WTC11 (cell line): ENCODE data around the gene CBR1. TPM values are rescaled to one million over a fixed set of nuclear protein-coding genes. Genes with fewer than 3 reads are reported as not detected.

Experiments
- ATAC-seq: fragments of 200-7000 bp; cut with Tn5 transposase; 2 replicates; pipeline ENCODE4 v1.10.0; 2021; ENCODE audit warnings: mild to moderate bottlenecking, moderate library complexity
- CTCF ChIA-PET: fragments of 300-600 bp; sonication (Branson Sonifier 250); formaldehyde crosslinking; loops from one replicate; lab custom pipeline; 2021; ENCODE audit warnings: antibody characterized with exemption; lab: Charles Lee
- POLR2A ChIA-PET: fragments of 350-600 bp; sonication (Branson Sonifier 250); formaldehyde crosslinking; loops from one replicate; lab custom pipeline; 2021; ENCODE audit warnings: antibody characterized with exemption; lab: Charles Lee
- DNase-seq: peaks from one replicate; pipeline ENCODE4 v3.0.0; 2021; ENCODE audit warnings: low spot score
- H3K27ac Mint-ChIP-seq: 2 replicates; pipeline ENCODE4 v1.8.0; 2021; ENCODE audit warnings: mixed read lengths
- H3K27me3 Mint-ChIP-seq: 2 replicates; pipeline ENCODE4 v1.8.0; 2021; ENCODE audit warnings: low read depth, mild to moderate bottlenecking, moderate library complexity, mixed read lengths
- H3K36me3 Mint-ChIP-seq: 2 replicates; pipeline ENCODE4 v1.8.0; 2021; ENCODE audit warnings: mixed read lengths
- H3K4me1 Mint-ChIP-seq: 2 replicates; pipeline ENCODE4 v1.8.0; 2022; ENCODE audit warnings: mixed read lengths
- H3K4me3 Mint-ChIP-seq: 2 replicates; pipeline ENCODE4 v1.8.0; 2021; ENCODE audit warnings: mild to moderate bottlenecking, moderate library complexity, mixed read lengths
- H3K9me3 Mint-ChIP-seq: 2 replicates; pipeline ENCODE4 v1.8.0; 2021; ENCODE audit warnings: mixed read lengths
- AFF4 ChIP-seq: sonication (generic); formaldehyde crosslinking; IDR thresholded peaks from 2 replicates; pipeline ENCODE4 v1.8.1; 2023; ENCODE audit warnings: mild to moderate bottlenecking, missing genetic modification reagents, borderline replicate concordance
- ATF1 ChIP-seq: sonication (generic); formaldehyde crosslinking; IDR thresholded peaks from 2 replicates; pipeline ENCODE4 v1.8.1; 2023; ENCODE audit warnings: mild to moderate bottlenecking, moderate library complexity, missing genetic modification reagents
- CTCF ChIP-seq: fragments of 200-600 bp; IDR thresholded peaks from 2 replicates; pipeline ENCODE4 v1.8.0; 2022; ENCODE audit warnings: antibody characterized with exemption
- EMX1 ChIP-seq: fragments of 250-450 bp; sonication (Bioruptor Pico); IDR thresholded peaks from 2 replicates; pipeline ENCODE4 v1.8.0; 2021; ENCODE audit warnings: mild to moderate bottlenecking
- ESRRA ChIP-seq: sonication (generic); formaldehyde crosslinking; IDR thresholded peaks from 2 replicates; pipeline ENCODE4 v1.8.1; 2022; ENCODE audit warnings: mild to moderate bottlenecking, missing genetic modification reagents, borderline replicate concordance
- GRHL2 ChIP-seq: fragments of 250-450 bp; sonication (Bioruptor Pico); IDR thresholded peaks from 2 replicates; pipeline ENCODE4 v1.8.0; 2022; ENCODE audit warnings: mild to moderate bottlenecking, moderate library complexity; ENCODE audit not compliant: insufficient replicate concordance, severe bottlenecking
- HMGXB4 ChIP-seq: sonication (generic); formaldehyde crosslinking; IDR thresholded peaks from 2 replicates; pipeline ENCODE4 v1.8.1; 2023; ENCODE audit warnings: mild to moderate bottlenecking, moderate library complexity, missing genetic modification reagents
- NFYB ChIP-seq: sonication (generic); formaldehyde crosslinking; conservative IDR thresholded peaks from 2 replicates; pipeline ENCODE4 v1.8.0; 2022; ENCODE audit warnings: low read depth, missing genetic modification reagents
- PRRX2 ChIP-seq: fragments of 250-450 bp; sonication (Bioruptor Pico); IDR thresholded peaks from 2 replicates; pipeline ENCODE4 v1.8.0; 2021; ENCODE audit warnings: mild to moderate bottlenecking
- RELA ChIP-seq: sonication (generic); formaldehyde crosslinking; IDR thresholded peaks from 2 replicates; pipeline ENCODE4 v1.8.1; 2022; ENCODE audit warnings: missing genetic modification reagents, mild to moderate bottlenecking, borderline replicate concordance
- TCF7 ChIP-seq: sonication (generic); formaldehyde crosslinking; IDR thresholded peaks from 2 replicates; pipeline ENCODE4 v1.8.0; 2022; ENCODE audit warnings: mild to moderate bottlenecking, low read depth, missing genetic modification reagents, moderate library complexity
- TEAD1 ChIP-seq: sonication (generic); formaldehyde crosslinking; IDR thresholded peaks from 2 replicates; pipeline ENCODE4 v1.8.0; 2022; ENCODE audit warnings: mild to moderate bottlenecking, missing genetic modification reagents
- ZNF138 ChIP-seq: sonication (generic); formaldehyde crosslinking; conservative IDR thresholded peaks from 2 replicates; pipeline ENCODE4 v1.8.1; 2022; ENCODE audit warnings: mild to moderate bottlenecking, moderate library complexity, missing genetic modification reagents
- ZNF219 ChIP-seq: sonication (generic); formaldehyde crosslinking; IDR thresholded peaks from 2 replicates; pipeline ENCODE4 v1.8.0; 2023; ENCODE audit warnings: missing genetic modification reagents, mild to moderate bottlenecking, borderline replicate concordance
- ZNF423 ChIP-seq: fragments of 250-450 bp; sonication (Bioruptor Pico); IDR thresholded peaks from 2 replicates; pipeline ENCODE4 v2.1.2; 2022; ENCODE audit warnings: mild to moderate bottlenecking, moderate library complexity
- total RNA-seq: library from RNA; stranded (reverse); gene quantifications from 3 replicates; pipeline ENCODE4 v1.2.3, GENCODE V29; 2021
- TF ChIP-seq, protein P1 (sequence below): sonication (generic); formaldehyde crosslinking; IDR thresholded peaks from 2 replicates; pipeline ENCODE4 v1.8.0; 2022; ENCODE audit warnings: mild to moderate bottlenecking, missing genetic modification reagents
- TF ChIP-seq, protein P2 (sequence below): sonication (generic); formaldehyde crosslinking; conservative IDR thresholded peaks from 2 replicates; pipeline ENCODE4 v1.8.1; 2022; ENCODE audit warnings: mild to moderate bottlenecking, missing genetic modification reagents
- TF ChIP-seq, protein P3 (sequence below): fragments of 250-450 bp; sonication (Bioruptor Pico); IDR thresholded peaks from 2 replicates; pipeline ENCODE4 v1.9.0; 2021; ENCODE audit warnings: mild to moderate bottlenecking
- TF ChIP-seq, protein P4 (sequence below): sonication (generic); formaldehyde crosslinking; IDR thresholded peaks from 2 replicates; pipeline ENCODE4 v1.8.1; 2022; ENCODE audit warnings: mild to moderate bottlenecking, moderate library complexity, missing genetic modification reagents

CBR1 gene
- total RNA-seq, 1 experiment from 2014 or later = 167 TPM

- Mint-ChIP-seq H3K4me1 (peaks cover 84% of the 10 kb centered on the region), H3K27ac (peak overlapping the region; percentile 95), H3K4me3 (peak overlapping the region; percentile 92), H3K36me3 (peaks cover 57% of the 10 kb centered on the region), H3K27me3 (no peaks in the 10 kb centered on the region), H3K9me3 (peaks cover 21% of the 10 kb centered on the region)
- DNase-seq (peak; percentile 88), ATAC-seq (peak; percentile 79)
- CTCF ChIA-PET = interaction anchor here (0.5 to 2.2 kb wide), 25 partner anchors 8 to 253 kb away, joined by 3 to 35 read pairs (median 4); partner anchors contain the start of genes CBR1 and SETD4
- POLR2A ChIA-PET = interaction anchor here (0.5 to 1.3 kb wide), 4 partner anchors 34 to 217 kb away, joined by 3 to 9 read pairs (median 4); partner anchors contain the start of gene SETD4
- TF ChIP-seq, protein P1, sequence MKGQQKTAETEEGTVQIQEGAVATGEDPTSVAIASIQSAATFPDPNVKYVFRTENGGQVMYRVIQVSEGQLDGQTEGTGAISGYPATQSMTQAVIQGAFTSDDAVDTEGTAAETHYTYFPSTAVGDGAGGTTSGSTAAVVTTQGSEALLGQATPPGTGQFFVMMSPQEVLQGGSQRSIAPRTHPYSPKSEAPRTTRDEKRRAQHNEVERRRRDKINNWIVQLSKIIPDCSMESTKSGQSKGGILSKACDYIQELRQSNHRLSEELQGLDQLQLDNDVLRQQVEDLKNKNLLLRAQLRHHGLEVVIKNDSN (CRISPR knock-in tag) = 0 out of 2 replicates have a peak, but pooled peaks have one; percentile 5
- TF ChIP-seq AFF4 (CRISPR knock-in tag) (no peak; the same call in 1 of the 2 replicates), NFYB (peak; percentile 35; the same call in 1 of the 2 replicates), ZNF423 (CRISPR knock-in tag) (peak; percentile 46; the same call in 1 of the 2 replicates), GRHL2 (CRISPR knock-in tag) (no peak), EMX1 (CRISPR knock-in tag) (no peak), TEAD1 (CRISPR knock-in tag) (0 out of 2 replicates have a peak, but pooled peaks have one; percentile 35), ZNF138 (CRISPR knock-in tag) (no peak), PRRX2 (CRISPR knock-in tag) (no peak), HMGXB4 (CRISPR knock-in tag) (0 out of 2 replicates have a peak, but pooled peaks have one; percentile 57), ZNF219 (CRISPR knock-in tag) (no peak), ATF1 (CRISPR knock-in tag) (no peak), CTCF (peak; percentile 64), ESRRA (CRISPR knock-in tag) (no peak), RELA (CRISPR knock-in tag) (no peak), TCF7 (no peak)
- TF ChIP-seq, protein P2, sequence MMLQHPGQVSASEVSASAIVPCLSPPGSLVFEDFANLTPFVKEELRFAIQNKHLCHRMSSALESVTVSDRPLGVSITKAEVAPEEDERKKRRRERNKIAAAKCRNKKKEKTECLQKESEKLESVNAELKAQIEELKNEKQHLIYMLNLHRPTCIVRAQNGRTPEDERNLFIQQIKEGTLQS (CRISPR knock-in tag) = no peak
- TF ChIP-seq, protein P3, sequence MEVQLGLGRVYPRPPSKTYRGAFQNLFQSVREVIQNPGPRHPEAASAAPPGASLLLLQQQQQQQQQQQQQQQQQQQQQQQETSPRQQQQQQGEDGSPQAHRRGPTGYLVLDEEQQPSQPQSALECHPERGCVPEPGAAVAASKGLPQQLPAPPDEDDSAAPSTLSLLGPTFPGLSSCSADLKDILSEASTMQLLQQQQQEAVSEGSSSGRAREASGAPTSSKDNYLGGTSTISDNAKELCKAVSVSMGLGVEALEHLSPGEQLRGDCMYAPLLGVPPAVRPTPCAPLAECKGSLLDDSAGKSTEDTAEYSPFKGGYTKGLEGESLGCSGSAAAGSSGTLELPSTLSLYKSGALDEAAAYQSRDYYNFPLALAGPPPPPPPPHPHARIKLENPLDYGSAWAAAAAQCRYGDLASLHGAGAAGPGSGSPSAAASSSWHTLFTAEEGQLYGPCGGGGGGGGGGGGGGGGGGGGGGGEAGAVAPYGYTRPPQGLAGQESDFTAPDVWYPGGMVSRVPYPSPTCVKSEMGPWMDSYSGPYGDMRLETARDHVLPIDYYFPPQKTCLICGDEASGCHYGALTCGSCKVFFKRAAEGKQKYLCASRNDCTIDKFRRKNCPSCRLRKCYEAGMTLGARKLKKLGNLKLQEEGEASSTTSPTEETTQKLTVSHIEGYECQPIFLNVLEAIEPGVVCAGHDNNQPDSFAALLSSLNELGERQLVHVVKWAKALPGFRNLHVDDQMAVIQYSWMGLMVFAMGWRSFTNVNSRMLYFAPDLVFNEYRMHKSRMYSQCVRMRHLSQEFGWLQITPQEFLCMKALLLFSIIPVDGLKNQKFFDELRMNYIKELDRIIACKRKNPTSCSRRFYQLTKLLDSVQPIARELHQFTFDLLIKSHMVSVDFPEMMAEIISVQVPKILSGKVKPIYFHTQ (CRISPR knock-in tag) = no peak
- TF ChIP-seq, protein P4, sequence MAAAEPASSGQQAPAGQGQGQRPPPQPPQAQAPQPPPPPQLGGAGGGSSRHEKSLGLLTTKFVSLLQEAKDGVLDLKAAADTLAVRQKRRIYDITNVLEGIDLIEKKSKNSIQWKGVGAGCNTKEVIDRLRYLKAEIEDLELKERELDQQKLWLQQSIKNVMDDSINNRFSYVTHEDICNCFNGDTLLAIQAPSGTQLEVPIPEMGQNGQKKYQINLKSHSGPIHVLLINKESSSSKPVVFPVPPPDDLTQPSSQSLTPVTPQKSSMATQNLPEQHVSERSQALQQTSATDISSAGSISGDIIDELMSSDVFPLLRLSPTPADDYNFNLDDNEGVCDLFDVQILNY (CRISPR knock-in tag) = no peak
Measured at GRCh38 chr21:36104317-36105300, 34.8 kb downstream of the CBR1 start.
